ENCODE data around the gene AIFM3. TPM values are rescaled to one million over a fixed set of nuclear protein-coding genes. Genes with fewer than 3 reads are reported as not detected.

AIFM3 gene
- total and polyA plus RNA-seq, 4 donors: 0.38 to 1.1 (median 0.63) TPM

DNA sequence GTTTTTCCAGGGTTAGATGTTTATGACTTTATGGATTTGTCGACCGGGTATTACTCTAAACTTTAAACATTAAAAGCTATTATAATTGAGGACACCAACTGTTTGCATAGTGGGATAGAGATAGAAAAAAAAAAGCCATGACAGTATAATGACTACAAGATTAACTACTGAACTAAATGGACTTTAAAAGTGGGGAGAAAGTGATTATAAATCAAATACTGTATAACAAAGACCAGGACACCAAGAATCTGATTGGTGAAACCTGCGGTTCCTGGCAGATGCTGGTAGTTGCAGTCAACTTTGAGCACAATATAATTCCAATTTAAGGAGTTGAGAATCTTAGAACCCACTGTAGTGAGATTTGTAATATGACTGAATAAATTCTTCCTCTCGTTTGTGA is 47.3 kb upstream of the AIFM3 start:
- H3K4me1 ChIP-seq (ENCODE audit: control insufficient read depth in 4 of 4, insufficient read depth in 4 of 4, low read length in 3 of 4): peaks cover 2 to 36% (median 24%) of the 10 kb centered on the region in 4 donors
- no peaks in the 10 kb centered on the region for H3K27me3 ChIP-seq (ENCODE audit: control insufficient read depth in 4 of 4, insufficient read depth in 4 of 4, low read length in 3 of 4)
- H3K27ac ChIP-seq (ENCODE audit: low read depth in 1 of 2, low read length in 2 of 2): no peak overlapping the region
- TF ChIP-seq, protein P1, sequence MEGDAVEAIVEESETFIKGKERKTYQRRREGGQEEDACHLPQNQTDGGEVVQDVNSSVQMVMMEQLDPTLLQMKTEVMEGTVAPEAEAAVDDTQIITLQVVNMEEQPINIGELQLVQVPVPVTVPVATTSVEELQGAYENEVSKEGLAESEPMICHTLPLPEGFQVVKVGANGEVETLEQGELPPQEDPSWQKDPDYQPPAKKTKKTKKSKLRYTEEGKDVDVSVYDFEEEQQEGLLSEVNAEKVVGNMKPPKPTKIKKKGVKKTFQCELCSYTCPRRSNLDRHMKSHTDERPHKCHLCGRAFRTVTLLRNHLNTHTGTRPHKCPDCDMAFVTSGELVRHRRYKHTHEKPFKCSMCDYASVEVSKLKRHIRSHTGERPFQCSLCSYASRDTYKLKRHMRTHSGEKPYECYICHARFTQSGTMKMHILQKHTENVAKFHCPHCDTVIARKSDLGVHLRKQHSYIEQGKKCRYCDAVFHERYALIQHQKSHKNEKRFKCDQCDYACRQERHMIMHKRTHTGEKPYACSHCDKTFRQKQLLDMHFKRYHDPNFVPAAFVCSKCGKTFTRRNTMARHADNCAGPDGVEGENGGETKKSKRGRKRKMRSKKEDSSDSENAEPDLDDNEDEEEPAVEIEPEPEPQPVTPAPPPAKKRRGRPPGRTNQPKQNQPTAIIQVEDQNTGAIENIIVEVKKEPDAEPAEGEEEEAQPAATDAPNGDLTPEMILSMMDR (IDR thresholded peaks at IDR 0.05; ENCODE audit: low read depth, low read length, missing input control): no peak
- no peak for TF ChIP-seq TAF1 (conservative IDR thresholded peaks at IDR 0.05)
- TF ChIP-seq EGR1 (IDR thresholded peaks at IDR 0.05; ENCODE audit: low read depth in 2 of 2): no peak
- TF ChIP-seq HNF4A (conservative IDR thresholded peaks at IDR 0.05): no peak
- TF ChIP-seq, protein P2, sequence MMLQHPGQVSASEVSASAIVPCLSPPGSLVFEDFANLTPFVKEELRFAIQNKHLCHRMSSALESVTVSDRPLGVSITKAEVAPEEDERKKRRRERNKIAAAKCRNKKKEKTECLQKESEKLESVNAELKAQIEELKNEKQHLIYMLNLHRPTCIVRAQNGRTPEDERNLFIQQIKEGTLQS (IDR thresholded peaks at IDR 0.05): no peak
- no peak for TF ChIP-seq JUND (IDR thresholded peaks at IDR 0.05)
- TF ChIP-seq GABPA (IDR thresholded peaks at IDR 0.05 in 1 of 2, conservative IDR thresholded peaks at IDR 0.05 in 1 of 2): no peak
- TF ChIP-seq, protein P3, sequence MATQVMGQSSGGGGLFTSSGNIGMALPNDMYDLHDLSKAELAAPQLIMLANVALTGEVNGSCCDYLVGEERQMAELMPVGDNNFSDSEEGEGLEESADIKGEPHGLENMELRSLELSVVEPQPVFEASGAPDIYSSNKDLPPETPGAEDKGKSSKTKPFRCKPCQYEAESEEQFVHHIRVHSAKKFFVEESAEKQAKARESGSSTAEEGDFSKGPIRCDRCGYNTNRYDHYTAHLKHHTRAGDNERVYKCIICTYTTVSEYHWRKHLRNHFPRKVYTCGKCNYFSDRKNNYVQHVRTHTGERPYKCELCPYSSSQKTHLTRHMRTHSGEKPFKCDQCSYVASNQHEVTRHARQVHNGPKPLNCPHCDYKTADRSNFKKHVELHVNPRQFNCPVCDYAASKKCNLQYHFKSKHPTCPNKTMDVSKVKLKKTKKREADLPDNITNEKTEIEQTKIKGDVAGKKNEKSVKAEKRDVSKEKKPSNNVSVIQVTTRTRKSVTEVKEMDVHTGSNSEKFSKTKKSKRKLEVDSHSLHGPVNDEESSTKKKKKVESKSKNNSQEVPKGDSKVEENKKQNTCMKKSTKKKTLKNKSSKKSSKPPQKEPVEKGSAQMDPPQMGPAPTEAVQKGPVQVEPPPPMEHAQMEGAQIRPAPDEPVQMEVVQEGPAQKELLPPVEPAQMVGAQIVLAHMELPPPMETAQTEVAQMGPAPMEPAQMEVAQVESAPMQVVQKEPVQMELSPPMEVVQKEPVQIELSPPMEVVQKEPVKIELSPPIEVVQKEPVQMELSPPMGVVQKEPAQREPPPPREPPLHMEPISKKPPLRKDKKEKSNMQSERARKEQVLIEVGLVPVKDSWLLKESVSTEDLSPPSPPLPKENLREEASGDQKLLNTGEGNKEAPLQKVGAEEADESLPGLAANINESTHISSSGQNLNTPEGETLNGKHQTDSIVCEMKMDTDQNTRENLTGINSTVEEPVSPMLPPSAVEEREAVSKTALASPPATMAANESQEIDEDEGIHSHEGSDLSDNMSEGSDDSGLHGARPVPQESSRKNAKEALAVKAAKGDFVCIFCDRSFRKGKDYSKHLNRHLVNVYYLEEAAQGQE (IDR thresholded peaks at IDR 0.05): no peak
- TF ChIP-seq SP1 (IDR thresholded peaks at IDR 0.05): no peak
- TF ChIP-seq, protein P4, sequence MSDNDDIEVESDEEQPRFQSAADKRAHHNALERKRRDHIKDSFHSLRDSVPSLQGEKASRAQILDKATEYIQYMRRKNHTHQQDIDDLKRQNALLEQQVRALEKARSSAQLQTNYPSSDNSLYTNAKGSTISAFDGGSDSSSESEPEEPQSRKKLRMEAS (IDR thresholded peaks at IDR 0.05): no peak
- TF ChIP-seq, protein P5, sequence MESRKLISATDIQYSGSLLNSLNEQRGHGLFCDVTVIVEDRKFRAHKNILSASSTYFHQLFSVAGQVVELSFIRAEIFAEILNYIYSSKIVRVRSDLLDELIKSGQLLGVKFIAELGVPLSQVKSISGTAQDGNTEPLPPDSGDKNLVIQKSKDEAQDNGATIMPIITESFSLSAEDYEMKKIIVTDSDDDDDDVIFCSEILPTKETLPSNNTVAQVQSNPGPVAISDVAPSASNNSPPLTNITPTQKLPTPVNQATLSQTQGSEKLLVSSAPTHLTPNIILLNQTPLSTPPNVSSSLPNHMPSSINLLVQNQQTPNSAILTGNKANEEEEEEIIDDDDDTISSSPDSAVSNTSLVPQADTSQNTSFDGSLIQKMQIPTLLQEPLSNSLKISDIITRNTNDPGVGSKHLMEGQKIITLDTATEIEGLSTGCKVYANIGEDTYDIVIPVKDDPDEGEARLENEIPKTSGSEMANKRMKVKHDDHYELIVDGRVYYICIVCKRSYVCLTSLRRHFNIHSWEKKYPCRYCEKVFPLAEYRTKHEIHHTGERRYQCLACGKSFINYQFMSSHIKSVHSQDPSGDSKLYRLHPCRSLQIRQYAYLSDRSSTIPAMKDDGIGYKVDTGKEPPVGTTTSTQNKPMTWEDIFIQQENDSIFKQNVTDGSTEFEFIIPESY (IDR thresholded peaks at IDR 0.05): no peak
- no peak for TF ChIP-seq FOXA2 (IDR thresholded peaks at IDR 0.05)
- no peak for TF ChIP-seq FOXA1 (IDR thresholded peaks at IDR 0.05)
- TF ChIP-seq HNF4G (IDR thresholded peaks at IDR 0.05): no peak
- no peak for TF ChIP-seq RAD21 (IDR thresholded peaks at IDR 0.05)
- TF ChIP-seq NR2F2 (IDR thresholded peaks at IDR 0.05): no peak
- TF ChIP-seq YY1 (IDR thresholded peaks at IDR 0.05): no peak
- no peak for TF ChIP-seq RXRA (IDR thresholded peaks at IDR 0.05)
- DNase-seq (ENCODE audit: low spot score): no peak
- H3K36me3 ChIP-seq (ENCODE audit: control insufficient read depth in 4 of 4, insufficient read depth in 3 of 4, low read depth in 1 of 4, low read length in 3 of 4): peaks cover 0 to 2% (median 0%) of the 10 kb centered on the region in 4 donors
- WGBS: 8% methylated on average over 4 of the region's 4 CpGs
- peak overlapping the region; percentile 51 to 72 for H3K9ac ChIP-seq (ENCODE audit: low read depth in 1 of 2, low read length in 2 of 2)
- no peaks in the 10 kb centered on the region for H3K9me3 ChIP-seq (ENCODE audit: control insufficient read depth in 4 of 4, low read length in 3 of 4)
- H3K4me3 ChIP-seq (ENCODE audit: low read depth in 1 of 3, low read length in 3 of 3): peak overlapping the region; percentile 42 to 87 (median 86)

Data from liver (tissue), 9 donors.